Mononuclear cell (primary cell): ENCODE data around the gene GBP2. TPM values are rescaled to one million over a fixed set of nuclear protein-coding genes. Genes with fewer than 3 reads are reported as not detected.
"Not testable (repeated sequence)": the region's sequence is repeated elsewhere in the genome, so short reads cannot be mapped to it uniquely, and the experiment has no call there.

Source experiments
- H3K27me3 ChIP-seq: 2 replicates; pipeline ENCODE4 v1.6.0; 2011; ENCODE audit warnings: low read length, control low read depth; ENCODE audit not compliant: insufficient read depth
- H3K4me1 ChIP-seq: 2 replicates; pipeline ENCODE4 v1.5.1; 2011; ENCODE audit warnings: mild to moderate bottlenecking, low read length, control low read depth; ENCODE audit not compliant: insufficient read depth
- H3K4me3 ChIP-seq: 2 replicates; pipeline ENCODE4 v1.5.1; 2011; ENCODE audit warnings: mild to moderate bottlenecking, low read length, moderate library complexity
- H3K9me3 ChIP-seq: 2 replicates; pipeline ENCODE4 v1.5.1; 2011; ENCODE audit warnings: low read depth, mild to moderate bottlenecking, control low read depth, low read length
- total RNA-seq: library from RNA; depleted of rRNA; stranded (reverse); fragments of >200 nt; gene quantifications from one replicate; pipeline ENCODE4 v1.2.3, GENCODE V29; 2012

GBP2 gene
- total RNA-seq, 1 donor: 161 TPM

DNA sequence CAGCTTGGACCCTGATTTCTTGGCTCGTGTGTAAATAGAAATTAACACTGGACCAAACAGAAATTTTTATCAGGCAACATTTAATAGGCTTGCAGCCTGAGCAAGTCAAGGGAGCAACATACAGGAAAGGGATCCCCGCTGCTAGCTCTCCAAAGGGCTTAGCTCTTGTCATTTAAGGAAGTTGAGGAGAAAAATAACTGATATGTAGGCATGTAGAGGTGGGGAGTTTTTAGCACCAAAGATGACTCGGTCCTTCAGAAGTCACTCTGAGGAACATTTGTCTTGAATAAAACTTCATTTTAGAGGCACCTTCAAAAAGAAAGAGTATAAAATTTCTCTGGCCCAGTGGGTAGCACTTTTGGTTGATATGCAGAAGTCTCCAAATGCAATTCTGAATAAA, 27.1 kb downstream of the GBP2 start:
- Histone ChIP-seq H3K27me3 (peaks cover 3% of the 10 kb centered on the region), H3K9me3 (peaks cover 6% of the 10 kb centered on the region), H3K4me1 (no peaks in the 10 kb centered on the region), H3K4me3 (no peak overlapping the region)

DNA sequence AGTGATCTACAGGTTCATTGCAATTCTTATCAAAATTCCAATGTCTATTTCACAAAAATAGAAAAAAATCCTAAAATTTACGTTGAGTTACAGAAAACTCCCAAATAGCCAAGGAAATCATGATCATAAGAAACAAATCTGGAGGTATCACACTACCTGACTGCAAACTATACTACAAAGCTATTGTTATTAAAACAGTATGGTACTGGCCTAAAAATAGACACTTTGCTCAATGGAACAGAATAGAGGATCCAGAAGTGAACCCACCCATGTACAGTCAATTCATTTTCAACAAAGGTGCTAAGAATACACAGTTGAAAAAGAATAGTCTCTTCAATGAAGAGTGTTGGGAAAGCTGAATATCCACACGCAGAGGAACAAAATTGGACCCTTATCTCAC, 30.2 kb downstream of the GBP2 start:
- H3K4me1 ChIP-seq: no peaks in the 10 kb centered on the region
- H3K9me3 ChIP-seq: peaks cover 6% of the 10 kb centered on the region
- H3K27me3 ChIP-seq: peaks cover 3% of the 10 kb centered on the region
- H3K4me3 ChIP-seq: no peak overlapping the region

DNA sequence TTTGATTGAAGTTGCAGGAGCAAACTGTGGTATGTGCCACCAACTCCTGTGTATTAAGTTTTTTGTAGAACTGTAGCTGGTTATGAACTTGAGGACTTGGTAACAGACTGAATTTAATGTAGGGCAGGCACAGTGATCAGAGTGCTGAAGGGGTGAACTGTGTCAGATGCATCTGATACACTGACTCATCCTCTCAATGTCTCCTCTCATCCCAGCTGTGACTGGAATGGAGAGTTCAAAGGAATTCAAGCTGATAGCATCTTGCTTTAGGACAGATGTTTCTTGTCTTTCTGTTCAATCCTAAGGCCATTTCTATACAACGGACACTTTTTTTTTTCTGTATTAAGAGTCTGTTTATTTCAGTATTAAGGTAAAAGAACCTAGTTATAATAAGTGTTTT, 36.0 kb downstream of the GBP2 start:
- Histone ChIP-seq H3K9me3 (no peaks in the 10 kb centered on the region), H3K27me3 (no peaks in the 10 kb centered on the region), H3K4me3 (no peak overlapping the region), H3K4me1 (no peaks in the 10 kb centered on the region)

DNA sequence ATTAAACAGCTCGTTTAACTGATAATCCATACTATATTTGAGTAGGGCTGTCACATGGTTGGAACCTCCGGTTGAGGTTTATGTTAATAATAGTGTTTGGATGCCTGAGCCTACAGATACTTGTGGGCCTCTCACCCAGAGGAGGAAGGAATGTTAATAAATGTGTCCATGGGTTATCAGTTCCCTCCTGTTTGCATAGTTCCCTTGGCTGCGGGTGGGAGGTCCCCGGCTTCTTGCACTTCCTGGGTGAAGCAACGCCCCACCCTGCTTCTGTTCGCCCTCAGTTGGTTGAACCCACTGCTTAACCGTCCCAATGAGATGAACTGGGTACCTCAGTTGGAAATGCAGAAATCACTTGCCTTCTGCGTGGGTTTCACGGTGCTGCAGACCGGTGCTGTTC, 37.3 kb downstream of the GBP2 start:
- no peaks in the 10 kb centered on the region for H3K4me1 ChIP-seq
- no peak overlapping the region for H3K4me3 ChIP-seq
- no peaks in the 10 kb centered on the region for H3K9me3 ChIP-seq
- no peaks in the 10 kb centered on the region for H3K27me3 ChIP-seq

DNA sequence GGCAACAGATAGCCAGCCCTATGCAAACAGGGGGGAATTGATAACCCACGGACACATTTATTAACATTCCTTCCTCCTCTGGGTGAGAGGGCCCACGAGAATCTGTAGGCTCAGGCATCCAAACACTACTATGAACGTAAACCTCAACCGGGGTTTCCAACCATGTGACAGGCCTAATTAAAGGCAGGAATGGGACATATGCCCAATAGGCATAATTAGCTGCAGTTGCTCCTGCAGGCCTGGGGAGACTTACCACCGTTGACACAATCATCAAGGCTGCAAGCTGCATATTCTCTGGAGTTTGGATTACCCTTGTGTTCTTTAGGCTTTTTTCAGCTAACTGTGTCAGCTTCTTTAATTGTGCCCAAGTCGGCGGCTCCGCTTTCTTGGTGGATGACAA, 38.7 kb downstream of the GBP2 start:
- no peaks in the 10 kb centered on the region for H3K9me3 ChIP-seq
- H3K4me1 ChIP-seq: no peaks in the 10 kb centered on the region
- no peak overlapping the region for H3K4me3 ChIP-seq
- H3K27me3 ChIP-seq: no peaks in the 10 kb centered on the region

DNA sequence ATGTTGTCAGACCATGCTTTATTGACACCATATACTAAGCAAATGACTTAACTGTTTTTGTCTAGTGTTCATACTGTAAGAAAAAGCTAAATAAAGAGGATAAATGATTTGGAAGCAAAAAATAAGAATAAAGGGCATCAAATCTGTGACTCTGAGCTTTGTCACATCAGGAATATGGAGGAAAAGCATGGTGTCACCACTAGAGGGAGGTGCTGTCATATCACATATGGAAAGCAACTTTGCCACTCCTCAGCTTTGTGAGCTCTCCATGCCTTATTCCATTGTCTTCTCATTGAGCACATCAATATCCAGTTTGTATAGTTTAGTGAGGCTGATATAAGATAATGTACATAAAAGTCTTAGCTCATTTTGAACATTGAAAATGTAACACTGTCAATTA, 40.1 kb downstream of the GBP2 start:
- H3K27me3 ChIP-seq: no peaks in the 10 kb centered on the region
- H3K9me3 ChIP-seq: no peaks in the 10 kb centered on the region
- H3K4me3 ChIP-seq: no peak overlapping the region
- no peaks in the 10 kb centered on the region for H3K4me1 ChIP-seq

DNA sequence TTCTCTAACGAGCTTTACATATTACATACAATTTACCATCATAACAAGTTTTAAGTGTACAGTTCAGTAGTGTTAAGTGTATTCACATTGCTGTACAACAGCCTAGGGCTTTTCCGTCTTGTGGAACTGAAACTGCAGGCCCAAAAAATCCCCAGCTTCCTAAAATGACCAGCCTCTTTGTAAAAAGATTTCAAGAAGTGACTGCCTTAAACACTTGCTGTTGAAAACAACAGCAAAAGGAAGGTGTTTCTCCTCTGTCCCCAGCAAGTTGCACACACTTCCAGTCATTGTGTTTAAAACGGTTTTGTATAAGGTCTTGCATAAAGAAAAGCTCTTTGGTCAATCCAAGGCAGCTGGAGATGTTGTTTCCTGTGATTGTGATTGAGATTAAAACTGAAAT, 44.9 kb downstream of the GBP2 start:
- Histone ChIP-seq H3K9me3 (no peaks in the 10 kb centered on the region), H3K27me3 (no peaks in the 10 kb centered on the region), H3K4me3 (no peak overlapping the region), H3K4me1 (no peaks in the 10 kb centered on the region)

DNA sequence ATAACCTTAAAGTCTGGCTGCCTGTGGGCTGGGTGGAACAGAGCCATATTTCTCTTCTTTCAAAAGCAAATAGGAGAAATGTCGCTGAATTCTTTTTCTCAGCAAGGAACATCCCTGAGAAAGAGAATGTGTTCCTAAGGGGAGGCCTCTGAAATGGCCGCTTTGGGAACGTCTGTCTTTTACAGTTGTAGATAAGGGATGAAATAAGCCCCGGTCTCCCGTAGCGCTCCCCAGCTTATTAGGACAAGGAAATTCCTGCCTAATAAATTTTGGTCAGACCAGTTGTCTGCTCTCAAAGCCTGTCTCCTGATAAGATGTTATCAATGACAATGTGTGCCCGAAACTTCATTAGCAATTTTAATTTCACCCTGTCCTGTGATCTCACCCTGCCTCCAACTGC, 45.8 kb downstream of the GBP2 start:
- H3K4me3 ChIP-seq, H3K4me1 ChIP-seq, H3K9me3 ChIP-seq, H3K27me3 ChIP-seq: not testable (repeated sequence)

DNA sequence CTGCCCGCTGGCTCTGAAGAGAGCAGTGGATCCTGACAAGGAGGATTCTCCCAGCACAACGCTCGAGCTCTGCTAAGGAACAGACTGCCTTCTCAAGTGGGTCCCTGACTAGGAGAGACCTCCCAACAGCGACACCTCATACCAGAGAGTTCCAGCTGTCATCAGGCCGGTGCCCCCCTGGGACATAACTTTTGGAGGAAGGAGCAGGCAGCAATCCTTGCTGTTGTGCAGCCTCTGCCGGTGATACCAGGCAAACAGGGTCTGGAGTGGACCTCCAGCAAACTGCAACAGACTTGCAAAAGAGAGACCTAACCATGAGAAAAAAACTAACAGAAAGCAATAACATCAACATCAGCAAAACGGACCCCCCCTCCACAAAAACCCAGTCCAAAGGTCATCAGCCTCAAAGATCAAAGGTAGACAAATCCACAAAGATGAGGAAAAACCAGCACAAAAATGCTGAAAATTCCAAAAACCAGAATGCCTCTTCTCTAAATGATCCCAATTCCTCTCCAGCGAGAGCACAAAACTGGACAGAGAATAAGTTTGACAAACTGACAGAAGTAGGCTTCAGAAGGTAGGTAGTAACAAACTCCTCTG, 53.3 kb downstream of the GBP2 start:
- H3K4me3 ChIP-seq, H3K27me3 ChIP-seq, H3K9me3 ChIP-seq, H3K4me1 ChIP-seq: not testable (repeated sequence)

DNA sequence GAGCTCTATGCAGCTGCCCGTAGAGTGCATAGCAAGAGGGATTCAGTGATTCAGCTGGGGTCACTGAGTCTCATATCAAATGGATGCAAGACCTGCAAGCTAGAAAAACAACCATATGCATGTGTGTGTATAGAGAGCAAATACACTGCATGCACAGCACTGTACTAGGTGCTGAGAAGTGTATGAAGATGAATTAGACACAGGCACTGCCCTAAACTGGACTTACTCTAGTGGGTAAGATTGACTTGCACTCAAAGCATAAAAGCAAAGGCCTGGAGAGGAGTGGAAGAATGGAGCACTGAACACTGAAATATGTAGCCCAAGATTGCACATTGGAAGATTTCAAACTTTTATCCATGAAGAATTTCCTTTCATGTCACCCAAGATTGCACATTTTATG, 55.4 kb downstream of the GBP2 start:
- H3K4me3 ChIP-seq: no peak overlapping the region
- no peaks in the 10 kb centered on the region for H3K27me3 ChIP-seq

DNA sequence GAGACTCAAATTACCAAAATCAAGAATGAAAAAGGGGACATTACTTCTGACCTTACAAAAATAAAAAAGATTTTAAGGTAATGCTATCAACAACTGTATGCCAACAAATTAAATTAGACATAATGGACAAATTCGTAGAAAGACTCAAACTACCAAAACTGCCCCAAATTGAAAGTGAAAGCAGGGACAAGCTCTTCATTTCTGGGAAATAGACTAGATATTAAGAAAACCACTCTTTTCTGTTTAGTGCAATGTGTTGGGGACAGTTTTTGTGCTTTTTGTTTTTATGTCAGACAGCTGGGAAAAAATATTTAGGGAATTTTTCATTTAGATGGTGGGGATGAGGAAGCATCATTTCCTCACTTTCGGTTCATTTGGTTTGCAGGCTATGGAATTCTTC, 56.0 kb downstream of the GBP2 start:
- peak overlapping the region; percentile 31 for H3K4me3 ChIP-seq
- peaks cover 12% of the 10 kb centered on the region for H3K4me1 ChIP-seq
- H3K9me3 ChIP-seq: no peaks in the 10 kb centered on the region
- H3K27me3 ChIP-seq: no peaks in the 10 kb centered on the region

More for the DNA sequence above, 55.4 kb downstream of the GBP2 start:
- H3K9me3 ChIP-seq: no peaks in the 10 kb centered on the region
- peaks cover 9% of the 10 kb centered on the region for H3K4me1 ChIP-seq

DNA sequence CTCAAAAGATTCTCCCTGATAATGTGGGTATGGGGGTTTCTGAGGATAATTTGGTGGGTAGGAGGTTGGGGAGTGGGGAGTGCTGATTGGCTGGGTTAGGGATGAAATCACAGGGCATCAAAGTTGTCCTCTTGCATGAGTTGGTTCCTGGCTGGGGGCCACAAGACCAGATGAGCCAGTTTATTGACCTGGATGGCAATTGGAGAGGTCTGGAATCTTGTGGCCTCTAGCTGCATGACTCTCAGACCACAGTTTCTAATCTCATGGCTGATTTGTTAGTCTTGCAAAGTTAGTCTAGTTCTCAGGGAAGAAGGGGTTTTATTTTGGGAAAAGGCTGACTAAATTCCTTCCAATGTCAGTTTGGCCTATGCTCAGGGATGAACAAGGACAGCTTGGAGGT, 57.6 kb downstream of the GBP2 start:
- no peaks in the 10 kb centered on the region for H3K27me3 ChIP-seq
- H3K4me1 ChIP-seq: peaks cover 20% of the 10 kb centered on the region
- H3K4me3 ChIP-seq: no peak overlapping the region
- H3K9me3 ChIP-seq: no peaks in the 10 kb centered on the region

DNA sequence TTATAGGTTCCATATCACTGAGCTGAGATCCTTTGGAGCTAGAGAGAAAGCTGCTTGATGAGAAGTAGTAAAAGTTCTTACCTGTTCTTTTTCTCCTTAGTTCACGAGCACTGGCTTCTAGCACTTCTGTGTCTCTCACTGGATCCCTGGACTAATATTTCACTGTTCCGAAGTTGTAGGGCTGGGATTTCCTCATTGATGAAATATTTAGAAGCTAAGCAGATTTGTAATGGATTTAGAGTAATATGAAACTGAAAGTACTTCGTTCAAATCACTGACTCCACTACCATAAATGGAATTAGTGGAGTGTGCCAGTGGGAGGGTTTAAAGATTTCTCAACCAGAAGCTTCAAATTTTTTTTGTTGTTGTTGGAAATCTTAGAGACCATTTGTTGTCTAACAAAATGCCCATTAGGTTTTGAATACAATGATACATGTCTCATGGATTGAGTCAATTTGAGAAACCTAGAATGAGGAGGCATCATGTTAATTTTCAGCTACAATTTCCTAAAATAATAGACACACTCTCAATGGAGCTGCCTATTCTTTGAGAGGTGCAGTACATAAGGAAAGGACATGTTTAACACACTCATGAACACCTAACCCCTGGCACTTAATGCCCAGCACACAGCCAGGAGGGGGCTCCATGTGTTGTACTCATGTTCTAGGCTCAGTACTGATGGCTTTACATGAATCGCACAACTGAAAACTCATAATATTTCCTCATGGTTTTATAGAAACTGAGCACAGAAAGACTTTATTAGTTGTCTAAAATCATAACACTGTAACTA, 60.6 kb downstream of the GBP2 start, which contains the start of gene GBP1:
GBP1 (minus strand) TSS at position 130 of the 790 bp plus-strand sequence. CDS start 1,974 bp downstream, outside the sequence.
- Histone ChIP-seq H3K27me3 (no peaks in the 10 kb centered on the region), H3K4me3 (peak within 1 kb of the TSS; percentile 53), H3K4me1 (peaks cover 21% of the 10 kb centered on the region), H3K9me3 (no peaks in the 10 kb centered on the region)

DNA sequence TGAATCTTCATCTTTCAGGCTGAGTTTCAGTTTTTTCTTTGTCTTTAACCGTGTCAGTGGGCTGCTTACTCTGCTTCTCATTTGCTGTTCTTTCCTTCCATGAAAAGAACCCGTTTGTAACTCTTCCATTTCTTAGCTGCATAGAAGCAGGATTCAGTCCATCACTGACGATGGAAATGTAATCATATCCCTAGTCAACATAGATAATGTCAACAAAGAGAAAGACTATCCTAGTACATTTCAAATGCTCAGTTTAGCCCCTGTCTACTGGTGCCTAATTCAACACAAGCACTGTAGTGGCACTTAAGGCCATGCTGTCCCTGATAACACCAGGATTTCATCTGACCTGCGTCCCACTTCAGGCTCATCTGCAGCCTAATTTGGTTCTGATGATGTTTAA, 61.3 kb downstream of the GBP2 start:
- Histone ChIP-seq H3K4me3 (peak overlapping the region; percentile 53), H3K9me3 (no peaks in the 10 kb centered on the region), H3K4me1 (peaks cover 18% of the 10 kb centered on the region), H3K27me3 (no peaks in the 10 kb centered on the region)

DNA sequence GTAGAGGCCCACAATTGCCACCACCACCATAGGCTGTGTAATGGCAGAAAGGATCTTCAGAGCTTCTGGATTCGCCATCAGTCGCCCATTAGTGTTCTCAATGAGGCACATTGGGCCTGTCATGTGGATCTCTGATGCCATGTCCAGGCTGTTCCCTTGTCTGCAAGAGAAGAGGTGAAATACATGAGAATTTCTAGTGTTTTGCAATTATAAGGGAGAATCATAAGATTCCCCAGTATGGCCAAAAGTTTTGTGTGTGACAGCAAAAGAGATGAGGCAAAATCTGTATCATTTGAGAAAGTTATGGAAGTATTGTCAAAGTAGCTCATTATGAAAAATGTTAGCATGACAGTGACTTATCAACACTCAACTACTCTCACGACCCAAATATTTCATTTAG, 62.8 kb downstream of the GBP2 start:
- Histone ChIP-seq H3K4me1 (peaks cover 18% of the 10 kb centered on the region), H3K27me3 (no peaks in the 10 kb centered on the region), H3K9me3 (no peaks in the 10 kb centered on the region), H3K4me3 (no peak overlapping the region)

DNA sequence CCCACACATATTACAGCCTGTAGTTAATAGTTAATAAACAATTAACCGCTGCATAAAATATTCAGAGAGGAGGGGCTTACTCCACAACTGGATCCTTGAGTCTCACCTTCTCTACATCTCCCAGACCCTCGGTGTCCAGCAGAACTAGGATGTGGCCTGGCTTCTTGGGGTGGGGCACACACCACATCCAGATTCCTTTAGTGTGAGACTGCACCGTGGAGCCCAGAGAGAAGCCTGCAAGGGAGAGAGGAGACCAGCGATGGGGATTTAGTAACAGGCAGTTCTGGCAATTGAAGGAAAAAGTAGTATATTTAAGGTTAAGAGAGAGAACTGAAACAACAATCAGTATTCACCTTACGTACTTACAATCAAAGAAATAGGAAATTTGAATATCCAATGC, 65.8 kb downstream of the GBP2 start:
- H3K4me1 ChIP-seq: peaks cover 13% of the 10 kb centered on the region
- no peaks in the 10 kb centered on the region for H3K27me3 ChIP-seq
- no peak overlapping the region for H3K4me3 ChIP-seq
- H3K9me3 ChIP-seq: no peaks in the 10 kb centered on the region
